Right renal pelvis (tissue), 4 donors: Measurements from ENCODE around the gene CATSPERB. TPM values are rescaled to one million over a fixed set of nuclear protein-coding genes. Genes with fewer than 3 reads are reported as not detected.

Source experiments
- polyA plus RNA-seq, 4 donors: library from polyadenylated mRNA; unstranded; fragments of 120-200 nt; gene quantifications; one replicate each; pipeline ENCODE4 v1.2.1, GENCODE V29; 2013; ENCODE audit not compliant: insufficient read length in 4 of 4

The CATSPERB gene
- polyA plus RNA-seq, 4 donors = 0.36 to 0.87 (median 0.62) TPM

Other genes with a start within 250 kb of the CATSPERB start
- gene PPP4R3A, start 221.8 kb downstream of the CATSPERB start, polyA plus RNA-seq = 100 to 1,000 TPM in 3 of 4 donors, 10 to 100 TPM in 1; 97.4 to 127 (median 115) TPM
- gene TC2N, start 135.4 kb upstream of the CATSPERB start, polyA plus RNA-seq = 10 to 100 TPM; 12.0 to 19.8 (median 13.6) TPM
- 100 to 1,000 TPM; 161 to 185 (median 168) TPM for gene FBLN5, start 215.6 kb upstream of the CATSPERB start, polyA plus RNA-seq